Raji (cell line): ENCODE data around the gene DNAH17.

Experiments used
- POLR2A ChIP-seq: IDR thresholded peaks from 2 replicates; pipeline ENCODE4 v1.6.1; 2011; ENCODE audit warnings: low read depth, low read length, control low read depth; ENCODE audit not compliant: insufficient read depth

Gene DNAH17

GRCh38 chr17:78544881-78545755, 32.1 kb downstream of the DNAH17 start:
- TF ChIP-seq POLR2A, result no peak

DNA sequence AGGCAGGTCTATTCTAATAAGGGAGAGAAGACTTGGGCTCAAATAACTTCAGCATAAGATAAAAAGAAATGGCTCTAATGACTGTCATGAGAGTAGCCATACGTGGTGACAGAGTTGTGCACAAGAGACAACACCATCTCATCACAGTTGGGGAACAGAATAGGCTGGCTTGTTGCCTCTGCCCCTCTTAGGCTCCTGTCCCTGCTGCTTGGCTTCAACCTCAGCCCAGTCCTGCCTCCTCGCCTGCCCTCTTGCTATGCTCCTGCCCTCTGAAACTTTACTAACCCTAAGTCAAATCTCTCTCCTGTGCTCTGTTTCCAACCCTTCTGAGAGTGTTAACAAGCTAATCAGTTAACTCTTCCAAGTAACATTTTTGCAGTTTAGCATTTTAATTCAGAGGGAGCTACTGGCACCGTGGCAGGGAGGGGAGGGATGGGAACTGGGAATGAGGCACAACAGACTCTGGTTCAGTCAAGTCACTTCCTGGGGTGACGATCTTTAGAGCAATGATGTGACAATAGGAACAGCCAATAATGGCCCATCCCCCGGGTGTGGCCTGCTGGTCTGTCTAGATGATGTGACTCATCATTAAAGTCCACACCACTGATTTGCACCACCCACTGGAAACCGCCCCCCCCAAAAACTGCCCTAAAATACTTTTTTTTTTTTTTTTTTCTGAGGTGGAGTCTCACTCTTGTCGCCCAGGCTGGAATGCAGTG, 35.5 kb downstream of the DNAH17 start:
- TF ChIP-seq POLR2A, result no peak

DNA sequence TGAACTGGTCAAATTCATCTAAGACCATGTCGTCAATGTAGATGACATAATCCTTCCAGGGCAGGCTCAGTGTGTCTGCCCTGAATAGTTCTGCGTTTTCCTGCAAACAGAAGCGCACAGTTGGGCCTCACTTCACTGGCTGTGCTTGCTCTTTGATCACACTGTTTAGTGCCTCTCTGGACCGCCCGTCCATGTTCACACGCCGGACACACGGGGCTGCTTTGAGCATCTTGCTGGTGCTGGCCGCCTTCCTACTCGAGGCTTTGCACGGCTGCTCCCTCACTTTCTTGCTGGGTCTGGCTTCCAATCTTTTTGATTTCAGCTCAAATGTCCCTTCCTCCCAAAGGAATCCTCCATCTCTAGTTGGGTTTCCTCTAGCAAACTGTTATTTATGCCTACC, 37.4 kb downstream of the DNAH17 start:
- no peak for TF ChIP-seq POLR2A

DNA sequence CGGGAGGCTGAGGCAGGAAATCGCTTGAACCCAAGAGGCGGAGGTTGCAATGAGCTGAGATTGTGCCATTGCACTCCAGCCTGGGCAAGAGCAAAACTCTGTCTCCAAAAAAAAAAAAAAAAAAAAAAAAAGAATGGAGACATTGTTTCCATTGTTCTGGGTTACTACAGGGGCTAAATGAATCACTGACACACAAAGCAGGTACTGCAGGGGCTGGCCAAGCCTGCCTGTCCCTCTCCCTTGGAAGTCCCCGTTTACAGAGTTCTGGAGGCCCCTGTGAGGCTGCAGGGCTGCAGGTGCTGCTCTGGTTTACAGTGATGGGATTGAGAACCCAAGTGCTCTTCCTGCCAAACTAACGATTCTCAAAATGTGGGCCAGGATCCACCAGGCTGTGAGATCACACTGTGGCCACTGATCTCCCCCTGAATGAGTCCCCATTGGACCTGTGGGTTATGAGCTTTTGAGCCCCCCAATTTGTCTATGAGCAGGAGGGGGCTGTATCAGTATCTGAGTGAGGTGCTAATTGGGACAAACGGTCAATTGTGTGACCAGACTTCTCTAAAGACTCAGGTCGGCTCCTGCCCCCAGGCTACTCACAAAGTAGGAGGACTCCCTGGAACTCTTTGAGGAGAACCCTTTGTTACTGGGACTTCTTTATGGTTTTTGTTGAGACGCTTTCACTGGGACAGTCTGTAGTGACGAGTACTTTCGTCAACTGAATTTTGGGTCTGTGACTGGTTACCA, 39.0 kb downstream of the DNAH17 start:
- TF ChIP-seq POLR2A, result no peak

- no peak for TF ChIP-seq POLR2A
Observed at GRCh38 chr17:78537217-78537860, 39.9 kb downstream of the DNAH17 start.

GRCh38 chr17:78535273-78536197, 41.7 kb downstream of the DNAH17 start:
- no peak for TF ChIP-seq POLR2A

GRCh38 chr17:78534492-78535272, 42.5 kb downstream of the DNAH17 start:
- no peak for TF ChIP-seq POLR2A

DNA sequence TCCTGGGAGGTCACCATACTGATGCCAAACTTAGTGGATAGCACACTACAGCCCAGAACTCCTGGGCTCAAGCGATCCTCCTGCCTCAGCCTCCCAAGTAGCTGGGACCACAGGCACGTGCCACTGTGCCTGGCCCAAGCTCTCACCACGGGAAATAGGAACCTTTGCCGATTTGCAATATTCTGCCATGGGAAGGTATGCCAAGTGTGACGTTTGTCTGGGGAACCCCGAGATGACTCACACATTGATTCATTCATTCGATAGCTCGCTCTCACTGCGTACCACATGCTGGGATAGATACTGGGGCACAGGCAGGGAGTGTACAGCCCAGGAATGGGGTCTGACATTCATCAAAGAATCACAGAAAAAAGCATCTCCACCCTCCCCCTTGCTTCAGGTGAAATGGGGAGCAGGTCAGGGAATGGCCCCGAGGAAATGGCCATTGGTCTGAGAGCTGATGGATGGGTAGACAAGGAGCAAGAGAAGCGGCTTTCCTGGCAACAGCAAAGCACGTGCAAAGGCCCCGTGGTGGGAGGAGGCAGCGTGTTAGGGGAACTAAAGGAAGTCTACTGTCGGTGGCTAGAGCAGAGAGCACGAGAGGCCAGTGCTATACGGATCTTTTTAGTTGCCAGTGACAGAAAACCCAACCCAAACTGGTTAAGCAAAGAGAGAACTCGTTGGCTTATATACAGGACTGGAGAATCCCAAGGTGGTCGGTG, 44.1 kb downstream of the DNAH17 start:
- TF ChIP-seq POLR2A, result no peak

DNA sequence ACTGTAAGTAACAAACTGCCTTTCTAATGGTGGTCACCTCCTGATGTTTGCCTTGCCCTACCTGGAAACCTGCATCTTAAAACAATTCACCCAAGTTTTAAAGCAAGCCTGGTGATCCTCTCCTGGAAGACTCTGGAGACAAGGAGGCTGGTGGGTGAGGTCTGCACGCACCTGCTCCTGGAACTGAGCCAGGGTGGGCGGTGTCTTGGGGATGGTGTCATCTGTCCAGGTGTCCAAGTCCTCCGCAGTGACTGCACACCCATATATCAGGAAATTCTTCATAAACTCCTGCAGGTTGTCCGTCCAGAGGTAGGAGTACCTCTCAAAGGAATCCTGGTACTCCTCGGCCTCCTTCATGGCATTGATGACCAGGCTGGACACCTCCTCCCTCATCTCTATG, 44.9 kb downstream of the DNAH17 start:
- TF ChIP-seq POLR2A, result no peak

DNA sequence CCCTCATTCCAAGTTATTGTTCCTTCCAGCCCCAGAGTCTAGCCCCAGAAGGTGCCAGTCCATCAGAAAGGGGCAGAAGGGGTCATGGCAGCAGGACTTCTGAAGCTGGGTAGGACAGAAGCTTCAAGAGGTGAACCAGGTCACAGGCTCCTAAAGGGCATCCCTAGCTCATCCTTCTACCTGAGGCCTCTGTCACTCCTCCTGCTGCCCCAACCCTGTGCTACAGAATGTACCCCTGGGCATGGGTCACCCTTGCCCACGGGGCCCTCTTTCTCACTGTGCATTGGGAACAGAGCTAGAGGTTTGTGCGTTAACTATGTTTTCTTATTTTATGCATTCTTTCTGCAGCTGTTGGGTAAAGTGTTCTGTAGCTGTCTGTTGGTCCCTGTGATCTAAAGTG, 46.5 kb downstream of the DNAH17 start:
- no peak for TF ChIP-seq POLR2A

GRCh38 chr17:78529871-78530670, 47.1 kb downstream of the DNAH17 start:
- TF ChIP-seq POLR2A, result no peak

DNA sequence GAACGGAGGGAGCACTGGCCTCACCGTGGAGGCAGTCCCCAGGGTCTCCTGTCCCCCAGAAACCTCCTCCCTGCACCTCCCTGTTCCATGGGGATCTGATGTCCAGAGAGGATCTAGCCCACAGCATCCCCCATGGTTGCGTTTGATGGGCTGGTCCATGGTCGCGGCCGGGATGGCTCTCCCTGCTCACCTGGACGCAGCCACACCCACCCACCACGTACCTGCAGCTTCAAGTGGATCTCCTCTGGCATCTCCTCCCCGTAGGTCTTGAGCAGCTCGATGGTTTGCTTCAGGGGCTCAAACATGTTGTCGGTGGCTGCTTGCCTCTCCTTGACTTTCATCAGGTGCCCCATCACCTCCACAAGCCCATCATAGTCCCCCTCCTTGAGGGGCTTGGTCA, 47.9 kb downstream of the DNAH17 start:
- TF ChIP-seq POLR2A, result no peak
